HG02678 (cell line): ENCODE data around the gene RBM19.
"Not testable (repeated sequence)": the region's sequence is repeated elsewhere in the genome, so short reads cannot be mapped to it uniquely, and the experiment has no call there.

Experiments used
- ATAC-seq: cut with Tn5 transposase; IDR thresholded peaks from one replicate; pipeline ENCODE4 v1.9.1; 2021; ENCODE audit warnings: mild to moderate bottlenecking, moderate library complexity; ENCODE audit not compliant: unreplicated experiment

RBM19 gene

DNA sequence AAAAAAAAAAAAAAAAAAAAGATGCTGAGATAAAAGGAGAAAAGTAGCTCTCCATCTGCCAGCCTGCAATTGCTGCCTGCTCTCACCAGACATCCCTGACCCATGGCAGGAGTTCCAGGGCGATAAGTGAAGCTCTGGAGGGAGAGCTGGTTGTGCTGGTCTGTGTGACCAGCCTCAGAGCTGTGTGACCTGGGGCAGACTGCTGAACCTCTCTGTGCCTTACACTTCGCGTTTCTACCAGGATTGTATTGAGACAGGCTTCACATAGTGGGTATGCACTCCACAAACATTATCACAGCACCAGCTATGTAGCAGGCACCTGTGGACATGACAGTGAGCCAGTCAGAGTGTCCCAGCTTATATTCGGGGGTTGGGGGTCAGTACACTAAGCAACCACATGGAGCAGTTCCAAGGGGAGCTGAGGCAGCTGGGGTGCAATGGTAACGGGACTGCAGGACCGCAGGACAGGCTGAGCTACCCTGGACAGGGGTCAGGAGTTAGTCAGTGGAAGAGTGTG lies 57.5 kb downstream of the RBM19 start:
- no peak for ATAC-seq

DNA sequence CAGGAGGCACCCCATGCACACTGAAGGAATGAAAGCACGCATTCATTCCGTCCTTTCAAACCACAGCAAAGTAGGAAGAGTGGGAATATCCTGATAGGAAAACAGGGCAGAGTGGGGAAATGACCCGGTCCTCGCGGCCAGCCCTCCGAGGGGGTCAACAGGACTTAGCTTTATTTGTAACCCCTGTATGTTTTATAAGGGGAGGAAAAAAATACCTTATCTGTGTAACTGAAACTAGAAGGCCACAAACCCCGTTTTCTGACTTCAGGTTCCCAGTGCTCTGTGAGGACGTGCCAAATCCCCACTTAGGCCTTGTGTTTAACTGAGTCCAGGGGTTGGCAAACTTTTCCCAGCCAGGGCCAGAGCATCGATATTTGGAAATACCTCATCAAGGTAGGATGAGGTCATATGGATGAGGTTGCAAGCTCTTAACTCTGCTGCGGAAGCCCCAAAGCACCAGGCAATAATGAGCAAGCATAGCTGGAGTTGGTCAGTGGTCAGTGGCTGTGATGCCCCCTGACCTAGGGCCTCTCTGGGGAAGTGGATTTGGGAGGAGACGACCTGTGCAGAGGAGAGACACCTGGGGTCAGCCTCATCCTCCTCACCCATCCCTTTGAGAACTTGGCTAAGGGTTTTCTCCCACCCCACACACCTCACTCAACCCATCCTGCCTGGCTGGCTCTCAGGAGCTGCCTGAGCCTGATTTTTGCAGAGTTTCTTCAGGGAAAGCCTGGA lies 58.5 kb downstream of the RBM19 start:
- no peak for ATAC-seq

DNA sequence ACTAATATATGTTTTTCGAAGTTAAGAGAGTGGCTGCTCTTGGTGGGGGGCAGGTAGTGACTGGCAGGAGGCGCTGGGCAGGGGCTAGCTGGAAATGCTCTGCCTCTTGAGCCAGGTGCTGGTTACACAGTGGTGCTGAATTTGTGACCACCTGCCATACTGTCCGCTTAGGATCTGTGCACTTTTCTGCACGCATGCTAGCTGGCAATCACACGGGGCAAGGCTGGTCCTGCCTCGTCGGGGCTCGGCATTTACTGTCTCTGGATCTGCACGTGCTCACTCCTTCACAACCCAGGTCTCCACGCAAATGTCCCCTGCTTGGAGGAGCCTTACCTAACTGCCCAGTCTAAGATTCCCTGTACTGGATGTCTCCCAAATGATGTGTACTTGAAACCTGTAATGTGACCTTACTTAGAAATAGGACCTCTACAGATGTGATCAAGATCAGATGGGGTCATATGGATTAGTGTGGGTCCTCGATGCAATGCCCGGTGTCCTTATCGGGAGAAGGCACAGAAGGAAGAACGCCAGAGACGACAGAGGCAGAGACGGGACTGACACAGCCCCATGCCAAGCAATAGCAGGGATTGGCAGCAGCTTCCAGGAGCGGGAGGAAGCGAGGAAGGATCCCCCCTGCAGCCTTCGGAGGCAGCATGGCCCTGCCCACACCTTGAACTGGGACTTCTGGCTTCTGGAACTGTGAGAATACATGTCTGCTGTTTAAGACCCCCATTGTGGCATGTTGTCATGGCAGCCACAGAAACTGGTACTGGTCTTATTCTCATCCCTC lies 59.5 kb downstream of the RBM19 start:
- ATAC-seq, result no peak

DNA sequence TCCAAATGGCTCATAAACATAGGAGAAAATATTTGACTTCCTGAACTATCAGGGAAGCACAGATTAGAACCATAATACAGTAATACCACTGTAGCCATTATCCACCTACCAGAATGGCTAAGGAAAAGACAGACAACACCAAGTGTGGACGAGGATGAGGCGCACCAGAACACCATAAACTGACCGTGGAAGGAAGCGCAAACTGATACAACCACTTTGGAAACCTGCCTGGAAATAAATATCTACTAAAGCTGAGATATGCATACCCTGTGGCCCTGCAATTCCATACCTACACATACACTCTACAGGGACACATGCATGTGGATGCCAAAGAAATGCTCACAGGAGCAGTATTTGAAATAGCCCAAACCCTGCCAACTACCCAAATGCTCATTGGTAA lies 60.3 kb downstream of the RBM19 start:
- ATAC-seq, result no peak

DNA sequence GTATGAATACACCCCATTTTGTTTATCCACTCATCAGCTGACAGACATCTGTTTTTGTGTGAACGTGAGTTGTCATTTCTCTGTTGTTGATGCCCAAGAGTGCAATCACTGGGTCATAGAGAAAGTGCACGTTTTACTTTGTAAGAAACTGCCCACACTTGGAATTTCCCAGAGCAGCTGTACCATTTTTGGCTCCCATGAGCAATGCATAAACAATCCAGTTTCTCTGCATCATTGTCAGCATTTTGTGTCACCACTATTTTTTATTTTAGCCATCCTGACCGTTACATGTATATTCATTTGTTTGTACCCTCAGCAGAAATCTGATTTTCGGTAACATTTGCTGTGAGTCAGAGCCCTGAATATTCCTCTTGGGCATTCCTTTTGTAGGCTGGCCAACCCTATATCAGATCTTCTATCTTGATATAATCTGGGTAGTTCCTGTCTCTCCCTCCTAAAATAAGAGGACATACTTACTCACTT lies 62.7 kb downstream of the RBM19 start:
- ATAC-seq, result no peak

DNA sequence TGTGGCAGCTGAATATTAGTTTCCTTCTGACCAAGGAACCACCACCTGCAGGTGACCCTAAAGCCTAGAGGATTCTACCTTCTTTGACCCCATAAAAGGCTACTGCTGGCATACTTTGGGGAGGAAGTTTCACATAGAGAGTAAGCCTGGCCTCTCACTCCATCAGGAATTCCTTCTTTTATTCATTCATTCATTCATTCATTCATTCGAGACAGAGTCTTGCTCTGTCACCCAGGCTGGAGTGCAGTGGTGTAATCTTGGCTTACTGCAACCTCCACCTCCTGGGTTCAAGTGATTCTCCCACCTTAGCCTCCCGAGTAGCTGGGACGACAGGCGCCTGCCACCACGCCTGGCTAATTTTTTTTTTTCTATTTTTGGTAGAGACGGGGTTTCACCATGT lies 64.8 kb downstream of the RBM19 start:
- ATAC-seq, result not testable (repeated sequence)

DNA sequence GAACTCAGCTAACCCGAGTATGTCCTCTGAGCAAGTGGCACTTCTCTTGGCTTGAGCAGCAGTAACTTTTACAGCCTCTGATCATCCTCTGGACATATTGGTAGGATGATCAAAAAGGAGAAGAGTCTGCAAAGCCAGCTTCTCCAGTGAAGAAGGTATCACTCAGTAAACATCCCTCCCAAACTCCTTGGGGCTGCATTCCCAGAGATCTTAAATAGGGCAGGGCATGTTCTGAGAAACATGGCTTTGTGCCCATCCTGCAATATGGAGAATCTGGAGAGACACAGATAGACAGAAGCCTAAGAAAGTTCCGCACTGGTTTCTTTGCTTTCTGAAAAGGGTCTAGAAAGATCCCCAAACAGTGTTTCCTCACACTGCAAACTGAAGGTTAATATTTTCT lies 65.4 kb downstream of the RBM19 start:
- no peak for ATAC-seq

DNA sequence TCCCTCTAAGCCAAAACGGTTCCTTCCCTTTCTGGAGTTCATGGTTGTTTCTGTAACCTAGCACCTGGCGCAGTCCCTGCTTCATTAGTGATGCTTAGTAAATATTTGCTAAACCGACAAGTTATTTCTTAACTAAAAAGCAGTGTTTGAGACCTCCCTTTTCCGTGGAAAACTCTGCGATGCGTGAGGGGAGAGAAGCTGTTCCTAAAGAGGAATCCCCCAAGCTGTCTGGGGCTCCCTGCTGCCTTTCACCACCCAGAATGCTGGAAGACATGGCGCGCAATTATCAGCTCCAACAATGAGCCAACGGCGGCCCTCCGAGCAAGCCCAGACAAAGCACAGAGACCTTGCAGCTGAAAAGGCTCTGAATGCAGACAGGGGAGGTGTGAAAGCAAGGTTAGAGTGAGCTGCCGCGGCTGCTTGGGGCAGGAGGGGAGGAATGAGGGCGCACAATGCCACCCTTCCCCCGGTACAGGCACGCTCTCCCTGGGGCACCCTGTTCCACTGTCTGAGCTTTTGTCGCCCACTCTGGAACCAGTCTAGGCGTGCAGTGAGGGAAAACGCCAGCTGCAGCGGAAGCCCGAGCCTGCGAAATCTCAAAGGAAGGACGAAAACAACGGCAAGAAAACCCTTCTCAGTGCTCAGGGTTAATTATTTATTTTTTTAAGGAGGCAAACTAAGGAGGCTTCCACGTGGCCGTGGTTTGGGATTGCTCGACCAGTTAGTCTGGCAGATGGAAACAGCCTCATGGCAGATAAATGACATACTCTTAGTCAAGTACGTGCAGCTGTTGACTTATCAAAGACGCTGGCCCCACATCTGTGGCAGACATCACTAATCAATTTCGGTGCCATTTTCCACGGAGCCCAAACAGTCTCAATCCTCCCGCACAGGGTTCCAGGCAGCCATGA lies 66.3 kb downstream of the RBM19 start:
- no peak for ATAC-seq

DNA sequence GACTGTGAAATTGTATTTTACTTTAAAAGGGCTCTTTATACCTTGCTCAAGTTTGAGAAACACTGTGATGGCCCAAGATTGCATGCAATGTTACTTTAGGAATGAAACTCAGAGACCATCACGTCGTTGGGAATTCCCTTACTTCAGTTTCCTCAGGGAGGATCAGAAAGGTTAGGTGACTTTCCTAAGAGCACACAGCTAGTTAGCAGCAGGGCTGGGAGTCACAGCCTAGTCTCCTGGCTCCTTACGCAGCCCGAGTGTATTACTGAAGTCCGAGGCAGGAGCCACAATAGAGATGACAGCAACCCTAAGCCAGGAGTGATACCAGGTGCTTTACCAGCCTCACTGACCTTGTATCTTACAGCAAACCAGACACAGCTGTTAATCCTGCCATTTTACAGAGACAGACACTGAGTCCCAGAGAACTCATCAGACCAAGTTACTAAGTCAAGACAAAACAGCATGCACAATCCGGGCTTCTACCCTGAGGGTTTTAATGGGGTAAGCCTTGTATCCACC lies 67.0 kb downstream of the RBM19 start:
- no peak for ATAC-seq

DNA sequence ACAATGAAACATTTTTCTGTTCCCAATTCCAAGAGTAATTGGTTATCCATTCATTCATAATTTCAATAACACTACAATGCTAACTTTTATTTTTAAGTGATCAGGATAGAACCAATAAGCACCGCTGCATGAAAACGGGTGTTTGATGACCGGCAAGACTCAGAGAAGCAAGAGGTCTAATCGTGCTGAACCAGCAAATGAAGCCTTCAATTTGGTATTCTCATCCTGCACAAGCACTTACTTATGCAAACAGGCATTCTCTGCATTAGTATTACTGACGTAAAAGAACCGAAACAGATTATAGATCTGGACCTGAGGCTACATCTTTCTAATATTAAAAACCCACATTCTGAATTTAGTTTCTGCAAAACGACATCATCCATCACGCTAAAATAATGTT lies 67.7 kb downstream of the RBM19 start:
- no peak for ATAC-seq

DNA sequence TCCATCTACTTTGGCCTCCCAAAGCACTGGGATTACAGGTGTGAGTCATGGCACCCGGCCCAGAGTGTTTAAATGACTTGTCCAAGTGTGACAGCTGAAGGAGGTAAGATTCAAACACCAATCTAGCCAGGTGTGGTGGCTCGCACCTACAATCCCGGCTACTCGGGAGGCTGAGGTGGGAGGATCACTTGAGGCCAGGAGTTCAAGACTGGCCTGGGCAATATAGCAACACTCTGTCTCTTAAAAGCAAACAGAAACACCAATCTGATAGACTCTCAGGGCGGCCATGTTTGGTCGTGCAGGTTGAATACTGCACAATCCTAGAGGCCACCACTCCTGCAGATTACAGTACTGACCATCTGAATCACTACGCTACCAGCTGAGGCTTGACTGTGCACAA lies 68.7 kb downstream of the RBM19 start:
- ATAC-seq, result no peak

DNA sequence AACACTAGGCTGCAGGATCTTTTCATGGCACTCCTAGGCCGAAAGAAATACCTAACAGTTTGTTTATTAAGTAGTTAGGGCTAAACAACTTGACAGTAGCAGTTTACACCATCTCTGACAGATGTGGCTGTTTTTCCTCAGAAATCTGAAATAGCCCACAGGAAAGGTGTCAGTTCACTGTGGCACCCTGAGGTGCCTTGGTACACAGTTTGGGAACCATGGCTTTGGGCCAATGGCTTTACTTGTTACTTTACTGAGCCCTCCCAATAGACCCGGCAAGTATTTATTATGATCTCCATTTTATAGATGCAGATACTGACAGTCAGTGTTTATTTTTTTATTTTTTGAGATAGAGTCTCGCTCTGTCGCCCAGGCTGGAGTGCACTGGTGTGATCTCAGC lies 69.3 kb downstream of the RBM19 start:
- ATAC-seq, result no peak

DNA sequence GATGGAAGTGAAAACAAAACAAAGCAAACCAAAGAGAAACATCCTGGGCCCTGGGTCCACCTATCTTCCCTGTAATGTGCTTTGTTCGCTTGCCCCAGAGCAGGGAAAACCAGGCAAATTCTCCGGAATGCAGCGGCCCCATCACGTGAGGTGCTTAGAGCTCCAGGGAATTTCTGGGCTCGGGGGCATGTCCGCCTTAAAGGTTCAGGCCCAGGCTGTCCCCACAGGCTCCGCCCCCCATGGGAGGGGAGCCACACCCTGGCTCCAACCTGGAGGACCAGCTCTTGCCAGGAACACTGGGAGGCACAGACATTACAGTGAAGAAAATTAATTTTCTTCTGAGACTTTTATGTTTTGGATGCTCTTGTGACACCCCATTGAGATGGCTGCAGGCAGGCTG lies 69.9 kb downstream of the RBM19 start:
- ATAC-seq, result no peak

DNA sequence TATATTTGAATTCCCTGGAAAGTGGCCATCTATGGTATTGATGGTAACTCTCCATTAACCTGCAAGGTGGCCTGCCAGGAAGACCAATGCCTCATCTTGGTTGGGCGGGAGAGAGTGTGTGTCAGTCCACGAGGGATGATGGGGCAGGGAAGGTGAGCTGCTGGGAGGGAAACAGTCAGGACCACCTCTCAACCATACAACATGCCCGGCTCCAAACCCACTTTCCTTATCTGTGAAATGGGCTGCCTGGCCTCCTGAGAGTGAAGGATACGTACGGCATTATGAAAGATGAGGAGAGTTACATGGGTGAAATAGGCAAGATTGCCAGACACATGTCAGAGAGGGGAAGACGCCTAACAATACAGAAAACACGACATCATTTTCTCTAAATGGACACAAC lies 70.9 kb downstream of the RBM19 start:
- no peak for ATAC-seq

DNA sequence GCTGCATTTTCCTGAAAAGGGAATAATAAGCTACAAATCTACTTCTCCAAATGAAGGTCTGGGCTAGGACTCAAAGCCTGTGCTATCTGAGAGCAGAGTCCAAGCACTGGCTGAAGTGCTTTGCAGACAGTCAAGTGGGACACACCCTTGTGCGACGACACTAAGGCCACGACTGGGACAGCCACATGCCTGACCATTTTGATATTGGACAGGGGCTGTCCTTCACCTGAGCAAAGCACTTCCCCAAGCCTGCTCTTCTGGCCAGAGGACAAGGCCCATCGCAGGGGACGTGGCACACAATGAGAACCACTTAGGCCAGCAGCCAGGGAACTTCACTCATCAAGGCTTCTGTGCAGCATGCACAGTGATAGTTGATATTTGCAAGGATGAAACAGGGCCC lies 71.4 kb downstream of the RBM19 start:
- no peak for ATAC-seq

DNA sequence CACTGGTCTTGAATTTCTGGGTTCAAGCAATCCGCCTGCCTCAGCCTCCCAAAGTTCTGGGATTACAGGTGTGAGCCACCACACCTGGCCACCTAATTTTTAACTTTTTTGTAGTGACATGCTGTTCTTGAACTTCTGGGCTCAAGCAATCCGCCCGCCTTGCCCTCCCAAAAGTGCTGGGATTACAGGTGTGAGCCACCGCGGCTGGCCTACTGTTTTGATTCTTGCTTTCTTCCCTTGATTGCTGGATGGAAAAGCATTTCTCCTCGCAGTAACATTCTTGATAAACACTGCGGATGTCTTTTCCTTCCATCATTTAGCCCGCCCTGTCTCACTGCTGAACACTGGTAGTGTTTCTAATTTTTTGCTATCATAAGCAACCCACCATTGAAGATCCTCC lies 72.9 kb downstream of the RBM19 start:
- no peak for ATAC-seq

DNA sequence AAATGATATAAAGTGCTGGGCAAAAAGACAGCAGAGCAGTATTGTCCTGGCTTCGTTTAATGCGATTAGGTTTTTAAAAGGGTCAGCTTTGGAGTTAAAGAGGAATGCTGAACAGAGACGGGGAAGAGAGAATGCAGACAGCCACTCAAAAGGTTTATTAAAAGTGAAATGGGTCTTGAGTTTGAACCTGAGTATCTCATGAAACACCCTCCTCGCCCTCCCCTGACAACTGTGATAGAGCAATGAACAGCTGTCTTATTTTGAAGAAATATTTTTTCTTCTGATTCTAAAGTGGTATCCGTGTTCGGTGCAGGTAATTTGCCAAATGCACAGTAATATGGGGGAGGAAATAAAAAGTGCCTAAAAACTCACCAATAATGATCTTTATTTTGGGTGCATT lies 73.6 kb downstream of the RBM19 start:
- no peak for ATAC-seq

DNA sequence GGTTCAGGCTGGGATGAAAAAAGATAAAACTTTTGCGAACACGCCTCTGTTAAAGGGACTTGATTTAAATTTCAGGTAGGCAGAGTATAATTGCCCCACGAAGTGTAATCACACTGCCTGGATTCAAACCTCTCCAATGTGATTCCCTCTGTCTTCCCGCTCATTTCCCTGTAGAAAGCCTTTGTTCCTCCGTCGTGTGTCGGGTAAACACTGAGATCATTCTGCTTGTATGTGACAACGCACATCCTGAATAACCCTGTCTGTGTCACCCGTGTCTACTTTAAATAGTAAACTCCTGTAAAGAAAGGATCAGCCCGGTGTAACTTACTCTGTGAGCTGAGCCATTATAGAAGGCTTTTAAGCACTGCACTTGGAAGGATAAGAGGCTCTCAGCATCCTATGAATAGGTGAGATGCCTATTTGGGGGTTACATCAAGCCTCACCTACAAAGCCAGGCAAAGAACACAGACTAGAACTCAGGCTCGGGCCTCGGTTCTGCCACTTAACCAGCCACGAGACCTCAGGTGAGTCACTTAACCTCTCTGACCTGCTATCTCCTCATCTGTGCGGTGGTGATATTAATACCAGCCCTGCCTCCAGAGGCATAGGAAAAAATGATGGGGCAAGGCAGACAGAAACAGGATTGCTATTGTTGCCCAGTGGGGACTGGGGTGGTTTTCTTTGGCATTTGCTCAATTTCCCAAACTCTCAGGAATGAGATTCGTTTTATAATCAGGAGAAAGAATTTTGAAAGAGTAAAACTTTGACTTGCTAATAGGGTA lies 74.2 kb downstream of the RBM19 start:
- ATAC-seq, result no peak

DNA sequence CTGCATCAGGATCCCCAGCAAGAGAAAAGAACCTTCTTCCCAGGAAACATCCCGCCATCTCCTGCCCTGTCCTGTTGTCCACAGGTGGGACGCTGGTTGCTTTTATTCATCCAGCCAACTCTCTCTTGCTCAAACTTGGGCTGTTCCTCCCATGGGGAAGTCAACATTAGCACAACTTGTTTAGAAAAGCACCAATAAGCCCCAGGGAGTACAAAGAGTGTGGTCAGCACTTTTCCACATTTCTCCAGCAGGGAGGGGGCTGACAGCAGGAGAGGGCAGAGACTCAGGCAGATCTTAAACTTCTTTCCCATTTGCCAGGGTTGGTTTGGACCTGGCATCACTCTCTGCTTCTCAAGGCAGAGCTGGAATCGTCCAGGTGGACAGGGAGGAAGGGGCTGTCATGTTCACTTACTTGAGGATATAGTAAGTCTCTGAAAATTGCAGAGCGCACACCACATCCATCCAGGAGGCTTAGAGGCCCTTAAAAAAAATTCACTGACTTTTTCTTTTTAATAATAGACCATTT lies 74.9 kb downstream of the RBM19 start:
- no peak for ATAC-seq
